Erythroblast (primary cell): ENCODE data around the gene PHKB.

Experiments used
- GATA1 ChIP-seq: IDR thresholded peaks from 2 replicates; pipeline ENCODE4 v1.6.1; 2011; ENCODE audit warnings: low read depth, mild to moderate bottlenecking, control low read depth, low read length, moderate library complexity
- POLR2A ChIP-seq: IDR thresholded peaks from 2 replicates; pipeline ENCODE4 v1.6.1; 2011; ENCODE audit warnings: mild to moderate bottlenecking, low read length

GRCh38 chr16:47716571-47716970, 255.4 kb downstream of the PHKB start:
- TF ChIP-seq POLR2A: no peak
- no peak for TF ChIP-seq GATA1
